HG03558 (cell line): Measurements from ENCODE around the gene APIP.

ENCODE experiments used
- ATAC-seq: cut with Tn5 transposase; IDR thresholded peaks from one replicate; pipeline ENCODE4 v1.9.1; 2021; ENCODE audit warnings: moderate number of reproducible peaks; ENCODE audit not compliant: unreplicated experiment; ENCODE audit errors: extremely low read depth

The APIP gene, protein sequence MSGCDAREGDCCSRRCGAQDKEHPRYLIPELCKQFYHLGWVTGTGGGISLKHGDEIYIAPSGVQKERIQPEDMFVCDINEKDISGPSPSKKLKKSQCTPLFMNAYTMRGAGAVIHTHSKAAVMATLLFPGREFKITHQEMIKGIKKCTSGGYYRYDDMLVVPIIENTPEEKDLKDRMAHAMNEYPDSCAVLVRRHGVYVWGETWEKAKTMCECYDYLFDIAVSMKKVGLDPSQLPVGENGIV

DNA sequence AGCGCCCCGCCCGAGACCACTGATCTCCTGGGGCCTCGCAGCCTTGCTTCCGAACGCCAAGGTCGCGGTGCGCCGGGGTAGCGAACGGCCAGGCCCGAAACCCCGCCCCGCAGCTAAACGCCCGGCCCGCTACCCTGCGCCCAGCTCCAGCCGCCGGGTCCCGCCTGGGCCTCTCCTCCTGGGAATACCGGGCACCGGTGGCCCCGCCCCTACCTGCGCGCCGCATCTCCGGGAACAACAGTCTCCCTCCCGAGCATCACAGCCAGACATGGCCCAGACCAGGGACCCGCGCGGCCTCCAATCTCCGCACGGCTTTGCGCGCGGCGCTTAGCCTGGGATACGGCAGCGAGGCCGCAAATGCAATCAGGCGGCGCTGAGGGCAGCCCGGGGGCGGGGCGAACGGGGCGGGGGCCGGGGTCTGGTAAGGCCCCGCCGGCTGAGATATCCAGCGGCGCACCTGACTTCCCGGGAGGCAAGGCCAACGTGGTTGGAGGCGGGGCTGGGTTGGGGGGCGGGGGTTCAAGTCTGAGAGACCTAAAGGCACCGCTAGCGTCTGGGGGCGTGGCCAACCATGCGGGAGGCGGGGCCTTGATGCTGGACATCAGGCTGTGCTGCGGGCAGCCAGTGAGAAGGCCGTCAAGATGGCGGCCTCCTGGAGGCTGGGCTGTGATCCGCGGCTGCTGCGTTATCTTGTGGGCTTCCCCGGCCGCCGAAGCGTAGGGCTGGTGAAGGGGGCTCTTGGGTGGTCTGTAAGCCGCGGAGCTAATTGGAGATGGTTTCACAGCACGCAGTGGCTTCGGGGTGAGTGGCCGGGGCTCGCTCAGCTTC, at the start of gene APIP, which contains the start of gene PDHX:
Gene APIP (minus strand): TSS at position 365 of the 828 bp plus-strand sequence. CDS start 95 bp downstream, at position 270.
Gene PDHX (plus strand): TSS at position 604 of the 828 bp plus-strand sequence. CDS start 38 bp downstream, at position 642.
- peak; percentile 92 for ATAC-seq

DNA sequence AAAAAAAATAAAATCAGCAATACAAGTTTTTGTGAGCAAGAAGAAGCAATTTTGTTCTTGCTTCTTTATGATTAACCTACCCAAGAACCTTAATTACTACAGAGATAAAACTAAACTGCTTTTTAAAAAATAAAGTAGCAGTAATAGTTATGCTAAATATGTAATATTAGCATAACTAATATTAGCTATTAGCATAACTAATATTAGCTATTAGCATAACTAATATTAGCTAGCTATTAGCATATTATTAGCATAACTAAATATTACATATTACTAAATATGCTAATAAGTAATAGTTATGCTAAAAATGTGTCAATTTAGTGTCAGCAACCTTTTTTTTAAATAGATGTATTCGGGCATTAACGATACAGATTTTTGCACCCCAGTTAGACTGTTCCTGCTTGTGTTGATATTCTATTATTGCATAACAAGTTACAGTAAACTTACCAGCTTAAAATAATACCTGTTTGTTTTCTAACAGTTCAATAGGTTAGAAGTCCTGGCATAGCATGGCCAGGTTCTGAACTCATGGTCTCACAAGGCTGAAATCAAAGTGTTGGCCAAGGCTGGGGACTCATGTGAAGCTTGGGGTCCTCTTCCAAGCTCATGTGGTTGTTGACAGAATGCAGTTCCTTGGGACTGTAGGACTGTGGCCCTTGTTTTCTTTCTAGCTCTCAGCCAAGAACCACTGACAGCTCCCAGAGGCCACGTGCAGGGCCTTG, 48.6 kb upstream of the APIP start:
- ATAC-seq: no peak

DNA sequence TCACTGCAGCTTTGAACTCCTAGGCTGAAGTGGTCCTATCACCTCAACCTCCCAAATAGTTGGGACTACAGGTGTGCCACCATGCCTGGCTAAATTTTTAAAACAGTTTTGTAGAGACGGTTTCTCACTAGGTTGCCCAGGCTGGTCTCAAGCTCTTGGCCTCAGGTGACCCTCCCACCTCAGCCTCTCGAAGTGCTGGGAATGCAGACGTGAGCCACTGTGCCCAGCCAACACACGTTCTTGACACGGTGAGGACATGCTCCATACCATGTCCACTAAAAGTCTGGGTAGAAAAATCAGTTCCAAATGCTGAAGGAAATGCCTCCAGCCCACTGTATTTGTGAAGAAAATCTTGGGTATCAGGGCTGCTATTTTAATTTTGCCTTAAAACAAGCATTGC, 47.2 kb upstream of the APIP start:
- no peak for ATAC-seq

DNA sequence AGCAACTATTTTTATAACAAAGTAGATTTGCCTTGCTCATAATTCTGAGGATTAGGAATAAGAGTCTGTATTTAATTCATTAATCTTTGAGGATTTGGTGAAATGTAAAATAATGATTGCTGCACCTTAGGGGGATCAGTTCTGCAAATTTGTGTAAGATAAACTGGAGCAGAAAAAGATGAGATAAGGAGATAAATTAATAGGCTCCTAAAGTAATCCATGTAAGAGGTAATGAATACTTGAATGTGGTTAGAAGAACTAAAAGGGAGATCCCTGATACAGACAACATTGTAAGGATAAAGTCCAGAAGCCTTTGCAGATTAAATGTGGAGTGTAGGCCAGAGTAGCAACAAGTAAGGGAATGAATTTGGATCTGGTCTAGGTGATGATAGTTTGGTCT, 45.9 kb upstream of the APIP start:
- ATAC-seq: no peak

DNA sequence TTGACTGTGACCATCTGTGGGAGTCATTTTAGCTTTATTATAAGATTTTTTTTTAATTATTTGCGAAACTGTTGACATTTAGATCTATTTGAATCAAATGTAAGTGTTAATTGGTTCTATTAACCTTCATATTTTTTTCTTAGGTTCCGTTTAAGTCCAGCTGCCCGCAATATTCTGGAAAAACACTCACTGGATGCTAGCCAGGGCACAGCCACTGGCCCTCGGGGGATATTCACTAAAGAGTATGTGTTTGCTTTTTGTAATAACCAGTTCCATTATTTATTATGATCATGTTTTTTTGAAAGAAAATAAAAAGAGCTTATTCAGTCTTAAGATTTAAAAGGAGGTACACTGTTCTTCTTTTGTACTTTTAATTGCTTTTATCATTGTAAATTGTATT, 44.1 kb upstream of the APIP start:
- ATAC-seq: no peak

DNA sequence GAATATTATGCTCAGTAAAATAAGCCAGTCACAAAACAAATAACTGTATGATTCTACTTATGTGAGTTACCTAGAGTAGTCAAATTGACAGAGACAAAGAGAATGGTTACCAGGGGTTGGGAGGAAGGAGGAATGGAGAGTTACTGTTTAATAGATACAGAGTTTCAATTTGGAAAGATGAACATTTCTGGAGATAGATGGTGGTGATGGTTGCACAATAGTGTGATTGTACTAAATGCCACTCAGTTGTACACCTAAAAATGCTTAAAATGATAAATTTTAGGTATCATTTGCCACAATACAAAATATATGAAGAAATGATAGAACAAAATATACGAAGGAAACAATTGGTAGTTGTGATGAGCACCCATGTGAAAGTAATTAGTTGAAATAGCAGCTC, 43.6 kb upstream of the APIP start:
- ATAC-seq: no peak

DNA sequence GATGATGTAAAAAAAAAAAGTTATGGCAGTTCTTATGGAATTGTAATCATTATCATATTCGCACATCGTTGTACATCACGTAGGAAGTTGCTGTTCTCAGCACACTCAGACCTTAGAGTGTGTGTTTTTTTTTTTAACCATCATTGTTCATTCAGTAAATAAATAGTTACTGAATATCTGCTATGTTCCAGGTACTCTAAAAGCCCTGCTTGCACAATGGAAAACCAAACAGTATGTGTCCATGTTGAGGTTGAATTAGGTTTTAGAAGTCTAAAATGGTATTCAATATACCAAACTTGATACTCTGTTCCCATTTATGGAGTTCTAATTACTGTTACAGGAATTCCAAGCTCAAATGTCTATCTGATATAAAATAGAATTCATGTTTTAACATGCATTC, 41.4 kb upstream of the APIP start:
- ATAC-seq: no peak

DNA sequence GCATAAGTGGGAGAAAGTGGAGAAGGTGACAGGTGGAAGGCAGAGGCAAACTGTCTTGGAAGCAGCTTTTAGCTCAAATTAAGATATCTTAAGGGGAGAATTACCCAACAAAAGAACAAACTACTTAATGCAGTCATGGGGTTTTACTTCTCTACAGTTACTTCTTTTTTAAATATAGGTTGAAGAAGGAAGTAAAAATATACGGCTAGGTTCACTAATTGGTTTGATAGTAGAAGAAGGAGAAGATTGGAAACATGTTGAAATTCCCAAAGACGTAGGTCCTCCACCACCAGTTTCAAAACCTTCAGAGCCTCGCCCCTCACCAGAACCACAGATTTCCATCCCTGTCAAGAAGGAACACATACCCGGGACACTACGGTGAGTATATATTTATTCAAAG, 41.0 kb upstream of the APIP start:
- no peak for ATAC-seq

DNA sequence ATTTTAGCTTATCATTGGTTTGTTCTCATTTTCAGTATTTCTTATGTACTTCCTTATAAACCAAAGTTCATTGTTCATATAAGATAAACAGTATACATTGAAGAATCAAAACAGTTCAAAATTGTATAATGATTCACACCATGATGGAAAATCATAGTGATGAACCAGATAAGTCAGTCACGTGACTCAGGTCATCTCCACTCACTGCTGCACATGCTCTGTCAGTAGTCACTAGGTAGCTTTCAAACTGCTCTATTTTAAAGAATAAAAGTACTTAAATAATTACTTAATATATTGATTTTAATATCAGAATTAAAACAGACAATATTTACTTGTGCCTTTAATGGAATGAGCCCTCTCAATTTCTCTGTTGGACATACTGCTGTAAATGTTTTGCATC, 37.8 kb upstream of the APIP start:
- no peak for ATAC-seq

DNA sequence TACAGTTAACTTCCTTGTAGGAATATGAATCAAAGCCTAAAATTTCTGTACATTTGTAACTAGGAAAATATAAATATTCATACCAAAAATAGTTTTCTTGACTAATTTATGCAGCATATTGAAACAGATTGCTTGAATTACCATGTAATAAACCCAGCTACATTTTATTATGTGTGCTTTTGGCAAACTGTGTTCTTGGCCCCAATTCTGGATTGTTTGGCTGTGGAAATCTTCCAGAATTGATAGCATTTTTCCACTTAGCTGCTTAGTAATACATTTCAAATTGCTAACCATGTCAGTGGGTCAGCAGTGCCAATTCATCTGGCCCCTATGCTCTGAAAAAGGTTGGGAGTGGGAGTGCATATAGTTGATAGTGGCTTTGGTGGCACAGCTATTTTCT, 32.5 kb upstream of the APIP start:
- ATAC-seq: no peak

DNA sequence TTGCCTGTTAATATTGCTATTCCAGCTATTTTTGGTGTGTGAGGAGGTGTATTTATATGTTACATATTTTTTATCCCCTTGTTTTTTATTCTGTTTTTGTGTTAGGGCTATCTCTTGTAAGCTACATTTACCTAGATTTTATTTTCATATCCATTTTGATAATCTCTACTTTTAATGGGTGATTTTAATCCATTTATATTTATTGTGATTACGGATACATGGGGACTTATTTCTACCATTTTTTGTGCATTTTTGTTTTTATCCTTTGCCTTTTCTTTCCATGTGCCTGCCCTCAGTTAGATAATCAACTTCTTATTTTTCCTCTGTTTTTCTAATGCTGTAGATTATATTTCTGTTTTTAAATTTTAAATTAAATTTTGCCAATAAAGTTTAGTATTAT, 28.5 kb upstream of the APIP start:
- no peak for ATAC-seq

DNA sequence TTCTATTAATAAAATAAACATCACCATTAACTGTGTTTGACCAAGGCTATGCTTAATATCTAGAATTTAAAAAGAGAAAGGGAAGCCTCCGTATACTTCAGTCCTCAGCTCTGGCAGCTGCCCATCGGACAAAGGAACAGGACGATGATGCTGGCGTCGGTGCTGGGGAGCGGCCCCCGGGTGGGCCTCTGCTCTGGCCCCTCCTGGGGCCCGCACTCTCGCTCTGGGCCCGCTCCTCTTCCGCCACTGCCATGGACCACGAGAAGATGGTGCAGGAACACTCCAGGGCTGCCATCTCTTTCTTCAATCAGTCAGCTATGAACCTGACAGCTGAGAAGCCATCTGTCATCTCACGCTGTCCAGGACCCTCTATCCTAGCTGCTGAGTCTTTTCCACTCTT, 25.5 kb upstream of the APIP start:
- no peak for ATAC-seq

DNA sequence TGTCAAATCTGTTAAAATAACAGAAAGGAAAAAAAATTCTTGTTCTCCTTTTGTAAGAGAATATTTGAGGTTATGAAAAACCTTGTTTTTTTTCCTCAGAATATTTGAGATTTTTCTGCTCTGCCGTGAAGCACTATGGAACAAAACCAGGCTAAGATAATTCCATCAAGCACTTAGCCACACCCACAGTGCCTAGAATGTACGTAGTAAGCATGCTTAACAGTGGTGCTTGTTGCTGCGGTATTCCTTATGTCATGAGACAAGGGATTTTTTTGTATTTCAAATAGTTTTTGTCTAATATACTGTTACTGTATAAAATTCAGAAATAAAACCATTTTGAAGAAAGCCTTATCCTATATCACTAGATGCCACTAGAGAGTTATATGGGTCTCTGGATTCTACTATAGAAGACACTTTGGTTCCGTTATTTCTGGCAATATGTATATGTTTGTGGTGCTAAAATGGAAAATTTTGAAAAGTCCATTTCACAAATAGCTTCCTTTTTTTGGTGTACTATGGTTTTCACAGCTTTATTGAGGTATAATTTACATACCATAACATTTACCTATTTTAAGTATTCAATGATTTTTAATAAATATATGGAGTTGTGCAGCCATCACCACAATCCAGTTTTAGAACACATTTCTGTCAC, 24.0 kb upstream of the APIP start:
- no peak for ATAC-seq

DNA sequence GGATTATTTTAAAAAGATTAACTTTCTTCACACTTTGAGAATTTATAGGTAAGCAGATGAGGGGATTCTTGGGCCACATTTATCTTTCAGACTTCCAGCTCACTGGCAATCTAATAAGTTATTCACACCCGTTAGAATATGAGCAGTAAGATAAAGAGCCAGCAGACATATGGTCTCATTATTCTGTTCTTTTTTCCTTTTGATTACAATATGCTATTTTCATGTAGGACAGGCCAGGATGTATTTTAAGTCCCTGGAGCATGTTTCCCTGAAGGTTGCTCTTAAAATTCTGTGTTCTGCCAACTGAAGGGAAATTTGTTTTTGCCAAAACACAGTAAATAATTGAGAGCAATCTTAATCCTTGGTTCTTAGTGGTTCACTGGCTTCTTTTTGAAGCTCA, 22.4 kb upstream of the APIP start:
- ATAC-seq: no peak

DNA sequence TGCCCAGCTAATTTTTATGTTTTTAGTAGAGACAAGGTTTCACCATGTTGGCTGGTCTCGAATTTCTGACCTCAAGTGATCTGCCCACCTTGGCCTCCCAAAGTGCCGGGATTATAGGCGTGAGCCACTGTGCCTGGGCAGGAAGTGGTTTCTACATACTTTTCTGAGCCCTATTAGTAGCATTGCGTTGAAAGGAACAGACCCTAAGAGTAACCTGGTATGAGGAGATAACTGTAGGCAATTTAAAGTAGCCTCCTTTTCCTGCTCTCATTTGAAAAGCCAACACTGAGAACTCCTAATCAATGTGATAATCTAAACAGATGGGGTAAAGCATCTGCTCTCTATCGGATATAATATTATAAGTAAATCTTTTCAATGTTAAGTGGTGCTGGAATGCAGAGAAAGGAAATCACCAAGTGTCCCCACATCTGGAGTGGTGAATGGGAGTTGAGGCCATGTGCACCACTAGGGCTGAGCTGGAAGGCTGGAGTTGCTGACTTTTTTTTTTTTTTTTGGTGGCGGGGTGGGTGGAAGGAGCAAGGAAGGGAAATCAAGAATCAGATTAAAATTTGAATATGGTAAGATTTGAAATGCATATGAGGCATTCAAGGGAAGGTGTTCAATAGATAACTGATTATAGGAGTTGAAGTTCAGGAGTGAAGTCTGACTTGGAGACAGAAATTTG, 20.9 kb upstream of the APIP start:
- no peak for ATAC-seq

DNA sequence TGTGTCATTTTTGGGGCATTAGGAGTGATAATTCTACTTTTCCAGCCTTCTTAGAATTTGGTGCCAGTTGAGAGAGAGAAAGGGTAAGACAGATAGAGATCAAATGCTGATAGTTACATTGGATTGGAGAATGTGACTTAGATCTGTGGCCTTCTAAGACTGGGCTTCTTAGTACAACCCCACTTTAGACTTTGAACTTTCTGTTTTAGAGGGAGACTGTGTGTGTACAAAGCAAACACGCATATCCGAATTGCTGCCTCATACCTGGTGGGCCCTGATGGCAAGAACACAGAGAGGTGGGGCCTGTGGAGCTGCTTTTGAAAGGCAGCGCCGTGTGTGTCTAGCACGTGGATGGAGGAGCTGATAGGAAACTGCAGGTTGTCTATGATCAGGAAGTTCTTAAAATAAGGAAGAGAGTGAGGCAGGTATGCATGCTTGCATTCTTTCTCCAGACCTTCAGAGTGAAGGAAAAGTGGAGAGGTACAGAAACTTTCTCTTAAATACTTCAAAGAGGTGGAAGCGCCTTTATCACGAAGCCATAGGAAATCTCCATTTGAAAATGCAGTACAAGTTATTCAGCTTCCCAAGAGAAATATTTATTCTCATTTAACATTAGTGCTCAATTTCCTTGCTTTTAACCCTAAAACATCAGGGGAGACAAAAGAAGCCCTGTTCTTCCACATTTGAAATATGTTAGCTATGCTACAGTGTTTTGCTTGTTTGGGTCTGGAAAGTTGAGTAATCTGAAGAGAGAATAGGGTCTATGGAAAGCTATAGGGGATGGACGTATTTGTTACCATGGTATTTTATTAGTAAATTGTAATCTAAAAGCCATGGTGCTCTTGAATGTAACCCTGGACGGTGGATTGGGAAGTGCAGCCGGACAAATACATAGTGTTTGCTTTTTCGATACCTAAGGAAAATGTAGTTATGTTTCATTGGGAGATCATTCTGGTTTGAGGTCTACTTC, 13.9 kb upstream of the APIP start:
- no peak for ATAC-seq

DNA sequence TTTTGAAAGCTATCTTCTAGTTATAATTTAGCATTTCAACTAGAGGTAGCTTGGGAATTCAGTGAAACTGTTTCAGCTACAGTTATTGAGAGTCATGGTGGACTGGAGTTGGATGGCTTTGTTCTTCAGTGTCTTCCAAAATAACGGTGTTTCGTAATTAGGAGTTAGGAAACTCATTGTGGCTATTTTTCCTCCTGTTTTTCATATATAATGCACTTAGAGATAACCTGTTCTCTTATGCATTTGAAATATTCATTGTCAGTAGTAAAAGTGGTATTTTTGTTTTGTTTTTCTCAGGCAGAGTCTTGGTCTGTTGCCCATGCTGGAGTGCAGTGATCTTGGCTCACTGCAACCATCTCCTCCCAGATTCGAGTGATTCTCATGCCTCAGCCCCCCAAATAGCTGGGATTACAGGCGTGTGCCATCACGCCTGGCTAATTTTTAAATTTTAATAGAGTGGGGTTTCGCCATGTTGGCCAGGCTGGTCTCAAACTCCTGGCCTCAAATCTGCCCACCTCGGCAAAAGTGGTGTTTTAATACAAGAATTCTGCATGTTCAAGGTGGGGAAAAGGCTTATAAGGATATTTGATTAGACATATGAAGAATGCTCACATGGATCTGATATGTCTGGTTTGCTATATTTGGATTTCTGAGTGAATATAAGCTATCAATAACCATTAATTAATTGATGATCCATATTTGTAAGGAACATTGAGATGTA, 12.9 kb upstream of the APIP start:
- no peak for ATAC-seq

DNA sequence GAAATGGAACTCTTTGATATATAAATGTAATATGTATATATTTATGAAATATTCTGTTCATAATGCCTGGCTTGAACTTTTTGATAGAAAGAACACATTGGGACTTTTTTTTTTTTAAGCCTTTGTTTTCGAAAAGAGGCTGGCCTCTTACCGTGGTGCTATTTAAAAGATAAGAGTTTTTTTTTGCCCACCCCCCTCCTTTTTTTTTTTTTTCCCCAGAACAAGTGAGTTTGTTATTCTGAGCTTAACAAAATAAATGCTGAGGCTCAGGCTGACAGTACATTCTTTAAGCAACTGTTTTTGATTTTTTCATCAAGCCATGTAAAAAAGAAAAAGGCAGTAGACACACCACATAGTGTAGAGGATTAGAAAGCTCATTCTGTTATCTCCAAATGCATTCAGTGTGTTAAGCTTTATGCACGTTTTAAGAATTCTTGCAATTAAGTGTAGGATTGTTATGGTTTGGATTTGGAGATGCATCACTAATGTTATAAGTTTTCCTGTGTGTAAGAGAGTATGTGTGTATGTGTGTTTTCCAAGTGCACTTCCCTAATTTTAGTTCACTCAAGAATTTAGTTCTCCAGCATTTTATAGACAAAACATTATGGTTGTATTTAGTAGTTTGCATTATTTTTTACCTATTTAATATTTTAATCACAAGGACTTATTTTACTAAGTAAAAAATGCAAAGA, 12.2 kb upstream of the APIP start:
- no peak for ATAC-seq
